AG10803 (cell line): ENCODE results near the gene PPFIA3.

Experiments
- DNase-seq: peaks from one replicate; pipeline ENCODE4 v3.0.0; 2010; ENCODE audit warnings: low read depth
- H3K4me3 ChIP-seq: 2 replicates; pipeline ENCODE4 v1.5.1; 2011; ENCODE audit warnings: mild to moderate bottlenecking, low read length, control low read depth
- TF ChIP-seq, protein P1 (sequence below): conservative IDR thresholded peaks from 2 replicates; pipeline ENCODE4 v1.5.1; 2011; ENCODE audit warnings: mild to moderate bottlenecking, low read length, control low read depth, inconsistent platforms

PPFIA3 gene

DNA sequence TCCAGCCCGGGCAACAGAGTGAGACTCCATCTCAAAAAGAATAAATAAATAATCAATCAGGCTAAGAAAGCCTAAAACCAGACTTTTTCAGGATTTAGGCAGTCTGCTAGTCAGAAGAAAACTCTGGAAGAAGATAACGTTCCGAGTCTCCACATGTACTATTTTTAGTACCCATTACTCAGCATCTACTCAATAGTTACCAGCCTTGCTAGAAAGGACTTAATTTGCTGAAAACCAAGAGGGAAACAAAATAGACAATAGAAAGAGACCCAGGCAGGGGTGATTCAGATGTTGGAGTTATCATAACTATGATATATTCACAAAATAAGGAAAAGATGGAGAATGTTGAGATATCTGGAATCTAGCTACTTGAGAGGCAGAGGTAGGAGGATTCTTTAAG is 8.8 kb upstream of the PPFIA3 start:
- TF ChIP-seq, protein P1, sequence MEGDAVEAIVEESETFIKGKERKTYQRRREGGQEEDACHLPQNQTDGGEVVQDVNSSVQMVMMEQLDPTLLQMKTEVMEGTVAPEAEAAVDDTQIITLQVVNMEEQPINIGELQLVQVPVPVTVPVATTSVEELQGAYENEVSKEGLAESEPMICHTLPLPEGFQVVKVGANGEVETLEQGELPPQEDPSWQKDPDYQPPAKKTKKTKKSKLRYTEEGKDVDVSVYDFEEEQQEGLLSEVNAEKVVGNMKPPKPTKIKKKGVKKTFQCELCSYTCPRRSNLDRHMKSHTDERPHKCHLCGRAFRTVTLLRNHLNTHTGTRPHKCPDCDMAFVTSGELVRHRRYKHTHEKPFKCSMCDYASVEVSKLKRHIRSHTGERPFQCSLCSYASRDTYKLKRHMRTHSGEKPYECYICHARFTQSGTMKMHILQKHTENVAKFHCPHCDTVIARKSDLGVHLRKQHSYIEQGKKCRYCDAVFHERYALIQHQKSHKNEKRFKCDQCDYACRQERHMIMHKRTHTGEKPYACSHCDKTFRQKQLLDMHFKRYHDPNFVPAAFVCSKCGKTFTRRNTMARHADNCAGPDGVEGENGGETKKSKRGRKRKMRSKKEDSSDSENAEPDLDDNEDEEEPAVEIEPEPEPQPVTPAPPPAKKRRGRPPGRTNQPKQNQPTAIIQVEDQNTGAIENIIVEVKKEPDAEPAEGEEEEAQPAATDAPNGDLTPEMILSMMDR = no peak
- no peak overlapping the region for H3K4me3 ChIP-seq
- peak; percentile 38 for DNase-seq

DNA sequence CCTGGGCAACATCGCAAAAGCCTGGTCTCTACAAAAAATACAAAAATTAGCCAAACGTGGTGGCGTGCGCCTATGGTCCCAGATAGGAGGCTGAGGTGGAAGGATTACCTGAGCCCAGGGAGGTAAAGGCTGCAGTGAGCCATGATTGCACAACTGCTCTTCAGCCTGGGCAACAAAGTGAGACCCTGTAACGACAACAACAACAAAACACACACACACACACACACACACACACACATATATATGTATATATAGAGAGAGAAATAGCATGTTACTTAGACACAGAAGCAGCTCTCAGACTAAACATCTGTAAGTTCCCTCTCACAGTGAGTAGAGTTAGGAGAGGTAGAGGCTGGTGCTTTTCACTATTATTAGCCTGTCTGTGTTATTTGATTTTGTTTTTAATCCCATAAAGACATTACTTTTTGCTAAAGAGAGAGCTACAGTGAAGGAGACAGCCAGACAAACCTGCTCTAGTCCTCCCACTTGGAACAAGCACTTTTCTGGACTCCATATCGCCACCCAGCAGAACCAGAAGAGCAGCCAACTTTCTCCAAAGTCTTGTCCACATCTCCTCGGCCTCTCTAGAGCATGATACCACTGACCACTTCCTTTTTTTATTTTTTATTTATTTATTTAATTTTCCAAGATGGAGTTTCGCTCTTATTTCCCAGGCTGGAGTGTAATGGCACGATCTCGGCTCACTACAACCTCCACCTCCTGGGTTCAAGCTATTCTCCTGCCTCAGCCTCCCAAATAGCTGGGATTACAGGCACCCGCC is 7.9 kb upstream of the PPFIA3 start:
- no peak for DNase-seq
- TF ChIP-seq, protein P1 = no peak
- H3K4me3 ChIP-seq = no peak overlapping the region

DNA sequence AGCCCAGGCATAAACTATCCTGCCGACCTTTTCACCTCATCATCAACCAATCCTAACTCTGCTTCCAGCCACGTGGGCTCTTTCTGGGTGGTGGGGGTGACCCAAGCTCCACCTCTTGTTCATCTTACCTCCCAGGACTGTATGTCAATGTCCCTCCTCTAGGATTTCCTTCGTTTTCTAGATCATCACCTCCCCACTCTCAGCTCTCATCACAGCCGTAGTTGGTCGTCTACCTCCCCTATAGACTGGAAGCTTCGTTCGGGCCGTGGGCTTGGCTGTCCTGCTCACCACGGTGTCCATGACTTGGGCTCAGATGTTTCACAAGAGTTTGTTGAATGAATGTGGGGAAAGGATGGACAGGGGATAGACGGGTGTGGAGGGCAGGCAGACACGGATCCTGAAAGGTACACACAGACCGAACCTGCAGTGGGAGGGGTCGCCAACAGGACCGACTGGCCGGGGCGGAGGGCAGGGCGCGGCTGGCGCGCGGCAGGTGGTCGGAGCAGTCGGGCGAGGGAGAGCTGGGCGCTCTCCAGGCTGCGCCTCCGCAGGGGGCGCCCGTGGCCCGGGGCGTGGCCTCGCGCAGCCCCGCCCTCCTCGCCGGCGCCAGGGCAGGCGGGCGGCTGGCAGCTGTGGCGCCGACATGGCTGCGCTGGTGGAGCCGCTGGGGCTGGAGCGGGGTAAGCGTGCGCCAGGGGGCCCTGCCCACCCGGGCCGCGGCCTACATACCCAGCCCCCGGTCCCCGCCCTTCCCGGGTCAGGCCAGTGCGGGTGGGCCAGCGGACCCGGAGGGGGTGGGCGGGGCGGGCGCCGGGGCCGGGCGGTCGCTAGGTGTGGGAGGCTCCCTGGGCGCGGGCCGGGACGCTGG is 5.3 kb upstream of the PPFIA3 start, which contains the start of gene LIN7B:
TSS of gene LIN7B (plus strand) at position 609 of the 868 bp plus-strand sequence. CDS start at position 644, 35 bp downstream.
- peak; percentile 54 for DNase-seq
- TF ChIP-seq, protein P1 = no peak
- H3K4me3 ChIP-seq = peak within 1 kb of the TSS; percentile 78

DNA sequence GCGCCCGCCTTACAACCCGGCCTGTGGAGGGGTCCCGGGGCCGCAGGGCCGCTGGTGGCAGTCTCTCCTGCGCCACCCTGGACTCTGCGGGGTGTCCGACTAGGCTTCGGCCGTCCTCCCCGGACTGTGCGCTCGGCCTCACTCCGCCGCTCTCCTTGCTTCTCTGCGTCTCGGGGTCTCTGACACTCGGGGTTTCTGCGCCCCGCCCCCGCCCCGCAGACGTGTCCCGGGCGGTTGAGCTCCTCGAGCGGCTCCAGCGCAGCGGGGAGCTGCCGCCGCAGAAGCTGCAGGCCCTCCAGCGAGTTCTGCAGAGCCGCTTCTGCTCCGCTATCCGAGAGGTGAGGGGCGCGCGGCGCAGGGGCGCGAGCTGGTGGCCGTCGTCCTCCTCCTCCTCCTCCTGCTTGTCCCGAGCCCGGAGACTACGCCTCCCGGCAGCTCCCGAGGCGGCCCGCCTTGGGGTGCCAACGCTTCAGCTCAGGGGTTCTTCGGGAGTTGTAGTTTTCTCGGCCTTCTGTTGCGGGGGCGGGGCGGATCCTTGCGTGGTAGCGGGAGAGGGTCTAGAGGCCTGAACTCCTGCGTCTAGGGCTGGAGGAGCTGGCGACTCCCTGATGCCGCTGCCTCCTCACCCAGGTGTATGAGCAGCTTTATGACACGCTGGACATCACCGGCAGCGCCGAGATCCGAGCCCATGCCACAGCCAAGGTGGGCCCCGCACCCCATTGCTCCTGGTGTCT is 4.5 kb upstream of the PPFIA3 start:
- DNase-seq = peak; percentile 58
- TF ChIP-seq, protein P1 = no peak

DNA sequence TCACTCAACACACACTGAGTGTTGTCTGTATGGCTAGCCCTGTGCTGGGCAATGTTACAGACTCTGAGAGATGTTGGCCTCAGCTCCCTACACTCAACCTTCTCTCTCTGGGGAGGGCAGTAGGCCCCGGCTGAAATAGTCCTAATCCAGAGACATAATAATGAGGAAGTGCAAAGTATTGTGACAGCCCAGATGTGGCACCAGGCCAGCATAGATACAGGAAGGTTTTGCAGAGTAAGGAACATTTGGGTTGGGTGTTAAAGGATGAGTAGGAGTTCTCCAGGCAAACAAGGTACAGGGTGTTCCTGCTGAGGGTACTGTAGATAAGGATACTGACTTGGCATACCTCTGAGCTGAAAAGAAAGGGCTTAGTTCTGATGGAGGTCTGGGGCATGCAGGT is 2.8 kb upstream of the PPFIA3 start:
- TF ChIP-seq, protein P1 = no peak
- DNase-seq = no peak
- H3K4me3 ChIP-seq = no peak overlapping the region

More for the DNA sequence above, 4.5 kb upstream of the PPFIA3 start:
- peak overlapping the region; percentile 78 for H3K4me3 ChIP-seq

DNA sequence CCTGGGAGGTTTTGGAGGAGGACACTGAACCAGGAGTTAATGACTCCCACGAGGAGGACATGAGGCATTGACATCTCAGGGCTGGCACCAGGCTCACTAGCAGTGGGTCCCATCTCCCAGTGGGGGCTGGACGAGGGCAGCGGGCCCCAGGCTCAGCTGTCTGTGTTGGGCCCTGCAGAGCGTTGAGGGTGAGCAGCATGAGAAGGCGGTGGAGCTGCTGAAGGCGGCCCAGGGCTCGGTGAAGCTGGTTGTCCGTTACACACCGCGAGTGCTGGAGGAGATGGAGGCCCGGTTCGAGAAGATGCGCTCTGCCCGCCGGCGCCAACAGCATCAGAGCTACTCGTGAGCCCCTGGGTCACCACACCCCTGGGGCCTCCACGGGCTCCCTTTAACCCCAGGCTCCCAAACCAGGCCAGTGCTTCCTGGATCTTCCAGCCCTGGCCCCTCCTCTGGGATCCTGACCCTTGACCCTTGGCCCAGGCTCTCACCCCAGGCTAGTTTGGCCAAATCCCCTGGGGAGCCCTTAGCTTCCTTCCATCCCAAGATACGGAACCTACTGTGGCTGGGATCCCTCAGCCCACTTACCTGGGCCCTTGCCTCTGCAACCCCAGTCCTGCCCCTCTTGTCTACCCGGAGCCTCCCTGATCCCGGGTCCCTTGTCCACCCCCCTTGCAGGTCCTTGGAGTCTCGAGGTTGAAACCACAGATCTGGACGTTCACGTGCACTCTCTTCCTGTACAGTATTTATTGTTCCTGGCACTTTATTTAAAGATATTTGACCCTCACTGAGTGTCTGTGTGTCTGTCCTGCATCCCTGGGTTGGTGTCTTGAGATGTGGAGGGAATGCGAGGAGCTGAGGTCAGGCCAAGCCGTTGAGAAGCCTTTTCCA is 1.4 kb upstream of the PPFIA3 start:
- H3K4me3 ChIP-seq = peak overlapping the region; percentile 79
- DNase-seq = no peak
- TF ChIP-seq, protein P1 = no peak
